ENCODE data around the gene SYNDIG1. TPM values are rescaled to one million over a fixed set of nuclear protein-coding genes. Genes with fewer than 3 reads are reported as not detected.

The SYNDIG1 gene
- total RNA-seq, 4 donors from 2014 or later = not detected

GRCh38 chr20:24647713-24648112 lies 178.3 kb downstream of the SYNDIG1 start:
- no peak for DNase-seq
- intact Hi-C loops (cut with DNase I) = no loop called here

GRCh38 chr20:24648481-24648880 lies 179.1 kb downstream of the SYNDIG1 start:
- 53 to 78% methylated on average over 3 to 4 of the region's 4 CpGs for whole genome bisulfite sequencing, 2 donors
- no peaks in the 10 kb centered on the region for H3K27me3 ChIP-seq
- no peak overlapping the region for H3K27ac ChIP-seq
- H3K4me1 ChIP-seq = no peaks in the 10 kb centered on the region
- H3K9me3 ChIP-seq = no peaks in the 10 kb centered on the region
- DNase-seq = no peak
- H3K36me3 ChIP-seq = no peaks in the 10 kb centered on the region
- intact Hi-C loops (cut with DNase I) = no loop called here
- TF ChIP-seq, protein P1, sequence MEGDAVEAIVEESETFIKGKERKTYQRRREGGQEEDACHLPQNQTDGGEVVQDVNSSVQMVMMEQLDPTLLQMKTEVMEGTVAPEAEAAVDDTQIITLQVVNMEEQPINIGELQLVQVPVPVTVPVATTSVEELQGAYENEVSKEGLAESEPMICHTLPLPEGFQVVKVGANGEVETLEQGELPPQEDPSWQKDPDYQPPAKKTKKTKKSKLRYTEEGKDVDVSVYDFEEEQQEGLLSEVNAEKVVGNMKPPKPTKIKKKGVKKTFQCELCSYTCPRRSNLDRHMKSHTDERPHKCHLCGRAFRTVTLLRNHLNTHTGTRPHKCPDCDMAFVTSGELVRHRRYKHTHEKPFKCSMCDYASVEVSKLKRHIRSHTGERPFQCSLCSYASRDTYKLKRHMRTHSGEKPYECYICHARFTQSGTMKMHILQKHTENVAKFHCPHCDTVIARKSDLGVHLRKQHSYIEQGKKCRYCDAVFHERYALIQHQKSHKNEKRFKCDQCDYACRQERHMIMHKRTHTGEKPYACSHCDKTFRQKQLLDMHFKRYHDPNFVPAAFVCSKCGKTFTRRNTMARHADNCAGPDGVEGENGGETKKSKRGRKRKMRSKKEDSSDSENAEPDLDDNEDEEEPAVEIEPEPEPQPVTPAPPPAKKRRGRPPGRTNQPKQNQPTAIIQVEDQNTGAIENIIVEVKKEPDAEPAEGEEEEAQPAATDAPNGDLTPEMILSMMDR (IDR thresholded peaks at IDR 0.05) = no peak
- TF ChIP-seq POLR2A (IDR thresholded peaks at IDR 0.05) = no peak
- no peak overlapping the region for H3K4me3 ChIP-seq

More at GRCh38 chr20:24647713-24648112, 178.3 kb downstream of the SYNDIG1 start:
- no peaks in the 10 kb centered on the region for H3K36me3 ChIP-seq
- TF ChIP-seq, protein P1 (IDR thresholded peaks at IDR 0.05) = no peak
- no peak for TF ChIP-seq POLR2A (IDR thresholded peaks at IDR 0.05)
- WGBS, 2 donors = 28 to 67% methylated on average over 2 of the region's 2 CpGs
- H3K9me3 ChIP-seq = no peaks in the 10 kb centered on the region
- no peak overlapping the region for H3K4me3 ChIP-seq
- H3K4me1 ChIP-seq = no peaks in the 10 kb centered on the region
- H3K27ac ChIP-seq = no peak overlapping the region
- no peaks in the 10 kb centered on the region for H3K27me3 ChIP-seq

GRCh38 chr20:24648919-24649318 lies 179.5 kb downstream of the SYNDIG1 start:
- H3K27ac ChIP-seq = no peak overlapping the region
- intact Hi-C loops (cut with DNase I) = no loop called here
- H3K4me1 ChIP-seq = no peaks in the 10 kb centered on the region
- no peak for TF ChIP-seq POLR2A (IDR thresholded peaks at IDR 0.05)
- TF ChIP-seq, protein P1 (IDR thresholded peaks at IDR 0.05) = no peak
- H3K27me3 ChIP-seq = no peaks in the 10 kb centered on the region
- DNase-seq = no peak
- no peak overlapping the region for H3K4me3 ChIP-seq
- 67 to 78% methylated on average over 2 of the region's 2 CpGs for WGBS, 2 donors
- H3K36me3 ChIP-seq = no peaks in the 10 kb centered on the region
- H3K9me3 ChIP-seq = no peaks in the 10 kb centered on the region

- H3K4me1 ChIP-seq = no peaks in the 10 kb centered on the region
- H3K27ac ChIP-seq = no peak overlapping the region
- H3K9me3 ChIP-seq = no peaks in the 10 kb centered on the region
- H3K4me3 ChIP-seq = no peak overlapping the region
- H3K36me3 ChIP-seq = no peaks in the 10 kb centered on the region
- intact Hi-C loops (cut with DNase I) = no loop called here
- DNase-seq = no peak
- WGBS, 2 donors = 57 to 62% methylated on average over 11 of the region's 11 CpGs
- TF ChIP-seq POLR2A (IDR thresholded peaks at IDR 0.05) = no peak
- TF ChIP-seq, protein P1 (IDR thresholded peaks at IDR 0.05) = no peak
- no peaks in the 10 kb centered on the region for H3K27me3 ChIP-seq
Measured at GRCh38 chr20:24649787-24650490, 180.5 kb downstream of the SYNDIG1 start.

GRCh38 chr20:24651171-24651975 lies 181.9 kb downstream of the SYNDIG1 start:
- no peak for TF ChIP-seq POLR2A (IDR thresholded peaks at IDR 0.05)
- TF ChIP-seq, protein P1 (IDR thresholded peaks at IDR 0.05) = no peak
- WGBS, 2 donors = 43 to 55% methylated on average over 6 of the region's 7 CpGs
- Histone ChIP-seq H3K27ac (no peak overlapping the region), H3K9me3 (no peaks in the 10 kb centered on the region), H3K4me1 (no peaks in the 10 kb centered on the region), H3K36me3 (no peaks in the 10 kb centered on the region), H3K4me3 (no peak overlapping the region), H3K27me3 (no peaks in the 10 kb centered on the region)
- intact Hi-C loops (cut with DNase I) = no loop called here
- no peak for DNase-seq
